ENCODE measurements around the gene POGZ. TPM values are rescaled to one million over a fixed set of nuclear protein-coding genes. Genes with fewer than 3 reads are reported as not detected.

POGZ gene
- total RNA-seq, 4 donors from 2014 or later, result 25.8 to 68.2 (median 47.3) TPM

DNA sequence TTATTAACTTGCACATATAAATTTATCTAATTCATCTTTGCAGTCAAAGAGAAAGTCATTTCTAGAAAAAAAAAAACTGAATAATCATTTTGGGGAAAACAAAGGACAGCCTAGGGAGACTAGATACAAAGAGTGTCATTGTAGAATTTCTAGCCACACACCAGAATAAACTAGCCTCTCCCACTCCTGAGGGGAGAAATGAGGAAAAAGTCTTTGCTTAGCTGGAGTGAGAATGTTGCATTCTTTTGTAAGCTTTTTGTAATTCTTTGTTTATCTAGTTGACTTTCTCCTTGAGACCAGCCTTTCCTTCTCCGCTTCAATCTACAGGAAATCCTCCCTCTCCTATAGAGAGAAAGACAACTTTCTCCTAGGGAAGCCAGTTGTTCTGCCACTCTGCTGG lies 36.0 kb upstream of the POGZ start:
- no peaks in the 10 kb centered on the region for H3K36me3 ChIP-seq
- TF ChIP-seq, protein P1, sequence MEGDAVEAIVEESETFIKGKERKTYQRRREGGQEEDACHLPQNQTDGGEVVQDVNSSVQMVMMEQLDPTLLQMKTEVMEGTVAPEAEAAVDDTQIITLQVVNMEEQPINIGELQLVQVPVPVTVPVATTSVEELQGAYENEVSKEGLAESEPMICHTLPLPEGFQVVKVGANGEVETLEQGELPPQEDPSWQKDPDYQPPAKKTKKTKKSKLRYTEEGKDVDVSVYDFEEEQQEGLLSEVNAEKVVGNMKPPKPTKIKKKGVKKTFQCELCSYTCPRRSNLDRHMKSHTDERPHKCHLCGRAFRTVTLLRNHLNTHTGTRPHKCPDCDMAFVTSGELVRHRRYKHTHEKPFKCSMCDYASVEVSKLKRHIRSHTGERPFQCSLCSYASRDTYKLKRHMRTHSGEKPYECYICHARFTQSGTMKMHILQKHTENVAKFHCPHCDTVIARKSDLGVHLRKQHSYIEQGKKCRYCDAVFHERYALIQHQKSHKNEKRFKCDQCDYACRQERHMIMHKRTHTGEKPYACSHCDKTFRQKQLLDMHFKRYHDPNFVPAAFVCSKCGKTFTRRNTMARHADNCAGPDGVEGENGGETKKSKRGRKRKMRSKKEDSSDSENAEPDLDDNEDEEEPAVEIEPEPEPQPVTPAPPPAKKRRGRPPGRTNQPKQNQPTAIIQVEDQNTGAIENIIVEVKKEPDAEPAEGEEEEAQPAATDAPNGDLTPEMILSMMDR (IDR thresholded peaks at IDR 0.05), result no peak
- no peak for TF ChIP-seq EP300 (IDR thresholded peaks at IDR 0.05)
- no peak for TF ChIP-seq POLR2AphosphoS5 (IDR thresholded peaks at IDR 0.05)
- TF ChIP-seq POLR2A (IDR thresholded peaks at IDR 0.05), result no peak
- no peak for ATAC-seq
- H3K4me3 ChIP-seq, result no peak overlapping the region
- WGBS, 2 donors (ENCODE audit: low coverage in 1 of 2), result 38 to 54% methylated on average over 1 of the region's 1 CpG
- no peaks in the 10 kb centered on the region for H3K27me3 ChIP-seq
- H3K9me3 ChIP-seq, result no peaks in the 10 kb centered on the region
- no peak overlapping the region for H3K27ac ChIP-seq
- peaks cover 0 to 10% (median 4%) of the 10 kb centered on the region in 3 donors for H3K4me1 ChIP-seq

DNA sequence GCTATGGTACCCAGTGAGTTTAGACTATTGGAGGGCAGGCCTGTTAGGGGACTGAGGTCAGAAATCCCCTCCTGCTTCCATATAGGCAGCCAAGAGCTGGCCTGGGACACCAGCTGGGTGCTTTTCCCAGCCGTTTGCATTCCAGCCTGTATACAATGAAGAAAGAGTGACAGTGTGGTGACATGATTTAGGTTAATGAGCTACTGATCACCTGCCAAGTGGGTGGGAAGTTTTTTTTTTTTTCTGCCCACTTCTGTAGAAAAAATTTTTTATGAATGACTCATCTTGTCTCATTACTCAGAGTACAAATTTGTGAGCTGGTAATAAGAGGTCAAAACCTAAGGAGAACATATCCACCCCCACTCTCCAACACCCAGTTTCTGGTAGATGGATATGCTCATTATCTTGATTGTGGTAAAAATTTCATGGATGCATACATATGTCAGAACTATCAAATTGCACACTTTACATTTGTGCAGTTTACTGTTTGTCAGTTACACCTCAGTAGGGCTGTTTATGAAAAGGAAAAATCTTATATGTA lies 35.5 kb upstream of the POGZ start:
- 0% methylated on average over 1 of the region's 1 CpG; no CpG with 5 or more reads in 1 of the 2 donors for WGBS, 2 donors (ENCODE audit: low coverage in 1 of 2)

GRCh38 chr1:151493042-151493441 lies 33.7 kb upstream of the POGZ start:
- no peak for ATAC-seq
- H3K27ac ChIP-seq, result no peak overlapping the region
- no peaks in the 10 kb centered on the region for H3K27me3 ChIP-seq
- H3K9me3 ChIP-seq, result no peaks in the 10 kb centered on the region
- no peaks in the 10 kb centered on the region for H3K36me3 ChIP-seq
- TF ChIP-seq, protein P1 (IDR thresholded peaks at IDR 0.05), result no peak
- TF ChIP-seq EP300 (IDR thresholded peaks at IDR 0.05) (no peak), POLR2AphosphoS5 (IDR thresholded peaks at IDR 0.05) (no peak), POLR2A (IDR thresholded peaks at IDR 0.05) (no peak)
- 77 to 84% methylated on average over 3 of the region's 3 CpGs for WGBS, 2 donors (ENCODE audit: low coverage in 1 of 2)
- H3K4me3 ChIP-seq, result no peak overlapping the region
- peaks cover 0 to 10% (median 4%) of the 10 kb centered on the region in 3 donors for H3K4me1 ChIP-seq

More for the DNA sequence above, 35.5 kb upstream of the POGZ start:
- no peak for TF ChIP-seq EP300 (IDR thresholded peaks at IDR 0.05)
- TF ChIP-seq, protein P1 (IDR thresholded peaks at IDR 0.05), result no peak
- peak; percentile 20 for TF ChIP-seq POLR2AphosphoS5 (IDR thresholded peaks at IDR 0.05)
- no peak for TF ChIP-seq POLR2A (IDR thresholded peaks at IDR 0.05)
- peaks cover 0 to 10% (median 4%) of the 10 kb centered on the region in 3 donors for H3K4me1 ChIP-seq
- H3K27me3 ChIP-seq, result no peaks in the 10 kb centered on the region
- no peaks in the 10 kb centered on the region for H3K36me3 ChIP-seq
- ATAC-seq, result no peak
- H3K9me3 ChIP-seq, result no peaks in the 10 kb centered on the region
- peak overlapping the region in 2 of 4 donors; percentile 8 to 49 for H3K27ac ChIP-seq
- H3K4me3 ChIP-seq, result no peak overlapping the region

GRCh38 chr1:151492120-151492519 lies 32.8 kb upstream of the POGZ start:
- no peak for ATAC-seq
- Histone ChIP-seq H3K4me3 (no peak overlapping the region), H3K4me1 (peaks cover 0 to 10% (median 4%) of the 10 kb centered on the region in 3 donors), H3K27ac (no peak overlapping the region), H3K36me3 (no peaks in the 10 kb centered on the region), H3K9me3 (no peaks in the 10 kb centered on the region), H3K27me3 (no peaks in the 10 kb centered on the region)
- WGBS, 2 donors (ENCODE audit: low coverage in 1 of 2), result no CpG with 5 or more reads among the region's 1 CpG
- TF ChIP-seq POLR2A (IDR thresholded peaks at IDR 0.05), result no peak
- TF ChIP-seq, protein P1 (IDR thresholded peaks at IDR 0.05), result no peak

GRCh38 chr1:151491641-151492040 lies 32.3 kb upstream of the POGZ start:
- Histone ChIP-seq H3K36me3 (no peaks in the 10 kb centered on the region), H3K27me3 (no peaks in the 10 kb centered on the region), H3K4me3 (no peak overlapping the region), H3K27ac (no peak overlapping the region), H3K4me1 (peaks cover 0 to 10% (median 4%) of the 10 kb centered on the region in 3 donors), H3K9me3 (no peaks in the 10 kb centered on the region)
- ATAC-seq, result no peak
- WGBS, 2 donors (ENCODE audit: low coverage in 1 of 2), result 71 to 90% methylated on average over 2 to 5 of the region's 5 CpGs
- no peak for TF ChIP-seq POLR2AphosphoS5 (IDR thresholded peaks at IDR 0.05)
- no peak for TF ChIP-seq POLR2A (IDR thresholded peaks at IDR 0.05)
- TF ChIP-seq EP300 (IDR thresholded peaks at IDR 0.05), result no peak
- TF ChIP-seq, protein P1 (IDR thresholded peaks at IDR 0.05), result no peak

Measured in gastroesophageal sphincter (tissue), 4 donors.